NCI-H446 (cell line): ENCODE results near the gene IL36RN.

Experiments
- DNase-seq, 2 experiments: peaks; one replicate each; lab custom pipeline; 2025; lab: John Stamatoyannopoulos, UW

Gene IL36RN

GRCh38 chr2:113050921-113051895 lies 7.8 kb upstream of the IL36RN start:
- no peak for DNase-seq

GRCh38 chr2:113052396-113052917 lies 6.5 kb upstream of the IL36RN start, which contains the start of gene IL36B:
TSS of gene IL36B (minus strand) at chr2:113052867.
- DNase-seq = no peak

GRCh38 chr2:113053666-113054065 lies 5.3 kb upstream of the IL36RN start:
- no peak for DNase-seq

- no peak for DNase-seq
Observed at GRCh38 chr2:113054066-113054465, 4.9 kb upstream of the IL36RN start.

GRCh38 chr2:113056521-113056920 lies 2.5 kb upstream of the IL36RN start:
- DNase-seq = no peak

- no peak for DNase-seq
Observed at GRCh38 chr2:113057117-113057516, 1.9 kb upstream of the IL36RN start.

GRCh38 chr2:113058411-113058994 lies 495 bp upstream of the IL36RN start:
- DNase-seq = no peak

GRCh38 chr2:113060396-113060795 lies 1.4 kb downstream of the IL36RN start:
- DNase-seq = no peak

GRCh38 chr2:113060796-113061195 lies 1.8 kb downstream of the IL36RN start:
- no peak for DNase-seq

GRCh38 chr2:113061241-113061640 lies 2.2 kb downstream of the IL36RN start:
- DNase-seq = no peak

- no peak for DNase-seq
Observed at GRCh38 chr2:113061896-113062770, 3.1 kb downstream of the IL36RN start.

- DNase-seq = no peak
Observed at GRCh38 chr2:113064281-113064680, 5.3 kb downstream of the IL36RN start.

GRCh38 chr2:113064898-113065297 lies 5.9 kb downstream of the IL36RN start:
- DNase-seq = no peak

- no peak for DNase-seq
Observed at GRCh38 chr2:113067681-113068080, 8.7 kb downstream of the IL36RN start, which contains the start of gene IL1F10. TSS of gene IL1F10 (plus strand) at chr2:113067970. CDS start at chr2:113072739, 4,769 bp downstream.

- no peak for DNase-seq
Observed at GRCh38 chr2:113068249-113068648, 9.3 kb downstream of the IL36RN start.

GRCh38 chr2:113068706-113069485 lies 9.9 kb downstream of the IL36RN start:
- no peak for DNase-seq

GRCh38 chr2:113069676-113070605 lies 10.9 kb downstream of the IL36RN start:
- DNase-seq = no peak

GRCh38 chr2:113070606-113070975 lies 11.6 kb downstream of the IL36RN start:
- DNase-seq = no peak

- no peak for DNase-seq
Observed at GRCh38 chr2:113072584-113072983, 13.6 kb downstream of the IL36RN start.

GRCh38 chr2:113073325-113073834 lies 14.4 kb downstream of the IL36RN start:
- DNase-seq = no peak
